Measurements from ENCODE around the gene PPFIBP1. TPM values are rescaled to one million over a fixed set of nuclear protein-coding genes. Genes with fewer than 3 reads are reported as not detected.

PPFIBP1 gene
- total RNA-seq, 2 donors from 2014 or later: 98.5 to 213 TPM

DNA sequence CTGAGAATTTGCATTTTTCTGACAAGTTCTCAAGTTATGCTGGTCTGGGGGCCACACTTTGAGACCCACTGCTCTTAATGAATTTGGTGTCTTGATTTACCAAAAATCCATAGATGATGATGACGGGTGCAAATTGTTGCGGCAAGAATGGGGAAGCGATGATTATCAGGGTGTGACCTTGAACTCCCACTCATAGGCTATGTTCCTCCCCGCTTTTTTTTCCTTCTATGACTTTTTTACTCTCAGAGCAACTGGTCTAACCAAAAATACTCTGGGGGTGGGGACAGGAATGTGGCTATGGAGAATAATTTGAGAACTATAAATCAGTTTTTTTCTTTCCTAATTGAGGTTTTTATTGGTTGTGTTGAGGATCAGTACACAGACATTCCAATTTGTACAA is 83.6 kb downstream of the PPFIBP1 start:
- H3K4me3 Mint-ChIP-seq: no peak overlapping the region
- peaks cover 3% of the 10 kb centered on the region for H3K36me3 ChIP-seq (ENCODE audit: control insufficient read depth, insufficient read depth, low read length)
- no peak overlapping the region for H3K4me3 ChIP-seq (ENCODE audit: low read length)
- peaks cover 28% of the 10 kb centered on the region for H3K36me3 Mint-ChIP-seq (ENCODE audit: low read depth)
- no peak overlapping the region for H3K27ac Mint-ChIP-seq
- H3K27me3 ChIP-seq (ENCODE audit: control insufficient read depth, insufficient read depth, low read length, poor library complexity, severe bottlenecking): no peaks in the 10 kb centered on the region
- no peaks in the 10 kb centered on the region for H3K27me3 Mint-ChIP-seq (ENCODE audit: insufficient read depth)
- WGBS, 2 experiments (ENCODE audit: insufficient coverage in 1 of 2, insufficient read length in 1 of 2): 92 to 94% methylated on average over 4 of the region's 4 CpGs
- H3K9me3 Mint-ChIP-seq: peaks cover 15% of the 10 kb centered on the region
- H3K4me1 ChIP-seq (ENCODE audit: control insufficient read depth, insufficient read depth, low read length): no peaks in the 10 kb centered on the region
- H3K4me1 Mint-ChIP-seq: peaks cover 25% of the 10 kb centered on the region
- no peak for DNase-seq
- no peak overlapping the region for H3K27ac ChIP-seq (ENCODE audit: low read depth, low read length)
- peaks cover 22% of the 10 kb centered on the region for H3K9me3 ChIP-seq (ENCODE audit: control insufficient read depth, low read length)
- TF ChIP-seq, protein P1, sequence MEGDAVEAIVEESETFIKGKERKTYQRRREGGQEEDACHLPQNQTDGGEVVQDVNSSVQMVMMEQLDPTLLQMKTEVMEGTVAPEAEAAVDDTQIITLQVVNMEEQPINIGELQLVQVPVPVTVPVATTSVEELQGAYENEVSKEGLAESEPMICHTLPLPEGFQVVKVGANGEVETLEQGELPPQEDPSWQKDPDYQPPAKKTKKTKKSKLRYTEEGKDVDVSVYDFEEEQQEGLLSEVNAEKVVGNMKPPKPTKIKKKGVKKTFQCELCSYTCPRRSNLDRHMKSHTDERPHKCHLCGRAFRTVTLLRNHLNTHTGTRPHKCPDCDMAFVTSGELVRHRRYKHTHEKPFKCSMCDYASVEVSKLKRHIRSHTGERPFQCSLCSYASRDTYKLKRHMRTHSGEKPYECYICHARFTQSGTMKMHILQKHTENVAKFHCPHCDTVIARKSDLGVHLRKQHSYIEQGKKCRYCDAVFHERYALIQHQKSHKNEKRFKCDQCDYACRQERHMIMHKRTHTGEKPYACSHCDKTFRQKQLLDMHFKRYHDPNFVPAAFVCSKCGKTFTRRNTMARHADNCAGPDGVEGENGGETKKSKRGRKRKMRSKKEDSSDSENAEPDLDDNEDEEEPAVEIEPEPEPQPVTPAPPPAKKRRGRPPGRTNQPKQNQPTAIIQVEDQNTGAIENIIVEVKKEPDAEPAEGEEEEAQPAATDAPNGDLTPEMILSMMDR (conservative IDR thresholded peaks at IDR 0.05): no peak
- H3K9ac ChIP-seq (ENCODE audit: extremely low read depth, low read length, poor library complexity, severe bottlenecking): no peak overlapping the region

GRCh38 chr12:27608890-27609289 is 84.9 kb downstream of the PPFIBP1 start:
- no peak overlapping the region for H3K4me3 ChIP-seq (ENCODE audit: low read length)
- TF ChIP-seq, protein P1 (conservative IDR thresholded peaks at IDR 0.05): no peak
- peaks cover 13% of the 10 kb centered on the region for H3K9me3 ChIP-seq (ENCODE audit: control insufficient read depth, low read length)
- Mint-ChIP-seq H3K4me3 (no peak overlapping the region), H3K27ac (no peak overlapping the region), H3K4me1 (peaks cover 25% of the 10 kb centered on the region), H3K9me3 (peaks cover 12% of the 10 kb centered on the region), H3K27me3 (ENCODE audit: insufficient read depth) (no peaks in the 10 kb centered on the region), H3K36me3 (ENCODE audit: low read depth) (peaks cover 29% of the 10 kb centered on the region)
- H3K4me1 ChIP-seq (ENCODE audit: control insufficient read depth, insufficient read depth, low read length): no peaks in the 10 kb centered on the region
- no peak overlapping the region for H3K9ac ChIP-seq (ENCODE audit: extremely low read depth, low read length, poor library complexity, severe bottlenecking)
- DNase-seq: no peak
- no peaks in the 10 kb centered on the region for H3K27me3 ChIP-seq (ENCODE audit: control insufficient read depth, insufficient read depth, low read length, poor library complexity, severe bottlenecking)
- peaks cover 3% of the 10 kb centered on the region for H3K36me3 ChIP-seq (ENCODE audit: control insufficient read depth, insufficient read depth, low read length)
- WGBS, 2 experiments (ENCODE audit: insufficient coverage in 1 of 2, insufficient read length in 1 of 2): 93 to 94% methylated on average over 4 to 8 of the region's 8 CpGs
- H3K27ac ChIP-seq (ENCODE audit: low read depth, low read length): no peak overlapping the region

DNA sequence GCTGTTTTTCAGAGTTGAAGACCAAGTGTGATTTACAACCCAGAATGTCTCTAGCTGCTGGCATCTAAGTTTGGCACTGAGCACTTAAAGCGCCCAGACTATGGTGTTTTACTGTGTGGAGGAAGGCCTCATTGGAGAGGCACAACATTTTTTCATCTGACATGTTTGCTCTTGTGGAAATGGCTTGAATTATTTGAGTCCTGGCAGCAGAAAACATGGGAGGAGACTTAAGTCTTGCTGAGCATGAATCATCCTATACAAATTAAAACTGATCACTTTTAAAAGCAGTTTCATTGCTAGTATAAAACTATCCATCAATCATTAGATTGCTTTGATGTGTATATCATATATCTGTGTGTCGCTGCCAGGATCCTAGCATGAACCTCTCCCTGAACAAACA is 86.4 kb downstream of the PPFIBP1 start:
- H3K27ac ChIP-seq (ENCODE audit: low read depth, low read length): no peak overlapping the region
- H3K4me1 ChIP-seq (ENCODE audit: control insufficient read depth, insufficient read depth, low read length): peaks cover 4% of the 10 kb centered on the region
- WGBS, 2 experiments (ENCODE audit: insufficient coverage in 1 of 2, insufficient read length in 1 of 2): 96% methylated on average over 2 of the region's 2 CpGs; no CpG with 5 or more reads in 1 of the 2 experiments
- Mint-ChIP-seq H3K27ac (no peak overlapping the region), H3K27me3 (ENCODE audit: insufficient read depth) (no peaks in the 10 kb centered on the region), H3K4me1 (peaks cover 30% of the 10 kb centered on the region), H3K36me3 (ENCODE audit: low read depth) (peaks cover 21% of the 10 kb centered on the region), H3K9me3 (no peaks in the 10 kb centered on the region), H3K4me3 (no peak overlapping the region)
- DNase-seq: no peak
- H3K36me3 ChIP-seq (ENCODE audit: control insufficient read depth, insufficient read depth, low read length): peaks cover 3% of the 10 kb centered on the region
- TF ChIP-seq, protein P1 (conservative IDR thresholded peaks at IDR 0.05): no peak
- H3K9ac ChIP-seq (ENCODE audit: extremely low read depth, low read length, poor library complexity, severe bottlenecking): no peak overlapping the region
- no peaks in the 10 kb centered on the region for H3K27me3 ChIP-seq (ENCODE audit: control insufficient read depth, insufficient read depth, low read length, poor library complexity, severe bottlenecking)
- no peaks in the 10 kb centered on the region for H3K9me3 ChIP-seq (ENCODE audit: control insufficient read depth, low read length)
- no peak overlapping the region for H3K4me3 ChIP-seq (ENCODE audit: low read length)
